ACHN (cell line): ENCODE measurements around the gene SH3RF3.

Experiments
- DNase-seq: peaks from one replicate; pipeline ENCODE4 v3.0.0-alpha.2; 2015
- in situ Hi-C: cut with HindIII; loops from 2 replicates; pipeline ENCODE4 v1.10.0; 2017; ENCODE audit warnings: low sequenced_read_pairs, low pct_ligation_motif_present, low pct_unique_long_range_greater_than_20kb

Gene SH3RF3

GRCh38 chr2:109170645-109171044, 41.6 kb downstream of the SH3RF3 start:
- no peak for DNase-seq
- in situ Hi-C loops = no loop called here

- in situ Hi-C loops = no loop called here
- no peak for DNase-seq
Observed at GRCh38 chr2:109171444-109172334, 42.7 kb downstream of the SH3RF3 start.

- no peak for DNase-seq
- in situ Hi-C loops = no loop called here
Observed at GRCh38 chr2:109172556-109173105, 43.6 kb downstream of the SH3RF3 start.

GRCh38 chr2:109173311-109174171, 44.5 kb downstream of the SH3RF3 start:
- in situ Hi-C loops = no loop called here
- DNase-seq = no peak

- in situ Hi-C loops = no loop called here
- DNase-seq = no peak
Observed at GRCh38 chr2:109174214-109174613, 45.2 kb downstream of the SH3RF3 start.

GRCh38 chr2:109174626-109175349, 45.8 kb downstream of the SH3RF3 start:
- no peak for DNase-seq
- in situ Hi-C loops = no loop called here

GRCh38 chr2:109175350-109175678, 46.3 kb downstream of the SH3RF3 start:
- DNase-seq = no peak
- in situ Hi-C loops = no loop called here

- in situ Hi-C loops = no loop called here
- no peak for DNase-seq
Observed at GRCh38 chr2:109176928-109177327, 47.9 kb downstream of the SH3RF3 start.

- in situ Hi-C loops = no loop called here
- no peak for DNase-seq
Observed at GRCh38 chr2:109177635-109178034, 48.6 kb downstream of the SH3RF3 start.

- DNase-seq = no peak
- in situ Hi-C loops = no loop called here
Observed at GRCh38 chr2:109178968-109179367, 50.0 kb downstream of the SH3RF3 start.

- no peak for DNase-seq
- in situ Hi-C loops = no loop called here
Observed at GRCh38 chr2:109180786-109181185, 51.8 kb downstream of the SH3RF3 start.

GRCh38 chr2:109182426-109182825, 53.4 kb downstream of the SH3RF3 start:
- no peak for DNase-seq
- in situ Hi-C loops = no loop called here

- in situ Hi-C loops = no loop called here
- DNase-seq = no peak
Observed at GRCh38 chr2:109183871-109184270, 54.9 kb downstream of the SH3RF3 start.

GRCh38 chr2:109184368-109184767, 55.4 kb downstream of the SH3RF3 start:
- DNase-seq = no peak
- in situ Hi-C loops = no loop called here

- DNase-seq = peak; percentile 49
- in situ Hi-C loops = no loop called here
Observed at GRCh38 chr2:109185338-109185737, 56.3 kb downstream of the SH3RF3 start.

- in situ Hi-C loops = no loop called here
- DNase-seq = peak; percentile 42
Observed at GRCh38 chr2:109185821-109186570, 57.0 kb downstream of the SH3RF3 start.

- DNase-seq = no peak
- in situ Hi-C loops = no loop called here
Observed at GRCh38 chr2:109186656-109187250, 57.7 kb downstream of the SH3RF3 start.
